B cell (primary cell): ENCODE measurements around the gene MTO1.

Experiments used
- EZH2 ChIP-seq: IDR thresholded peaks from 2 replicates; pipeline ENCODE4 v1.6.1; 2012; ENCODE audit warnings: borderline replicate concordance, low read depth, mild to moderate bottlenecking, moderate library complexity, low read length; ENCODE audit not compliant: insufficient read depth, poor library complexity, severe bottlenecking
- TF ChIP-seq, protein P1 (sequence below): fragments of 200-600 bp; IDR thresholded peaks from one replicate; pipeline ENCODE4 v1.8.0; 2022; ENCODE audit warnings: antibody characterized with exemption, mild to moderate bottlenecking

DNA sequence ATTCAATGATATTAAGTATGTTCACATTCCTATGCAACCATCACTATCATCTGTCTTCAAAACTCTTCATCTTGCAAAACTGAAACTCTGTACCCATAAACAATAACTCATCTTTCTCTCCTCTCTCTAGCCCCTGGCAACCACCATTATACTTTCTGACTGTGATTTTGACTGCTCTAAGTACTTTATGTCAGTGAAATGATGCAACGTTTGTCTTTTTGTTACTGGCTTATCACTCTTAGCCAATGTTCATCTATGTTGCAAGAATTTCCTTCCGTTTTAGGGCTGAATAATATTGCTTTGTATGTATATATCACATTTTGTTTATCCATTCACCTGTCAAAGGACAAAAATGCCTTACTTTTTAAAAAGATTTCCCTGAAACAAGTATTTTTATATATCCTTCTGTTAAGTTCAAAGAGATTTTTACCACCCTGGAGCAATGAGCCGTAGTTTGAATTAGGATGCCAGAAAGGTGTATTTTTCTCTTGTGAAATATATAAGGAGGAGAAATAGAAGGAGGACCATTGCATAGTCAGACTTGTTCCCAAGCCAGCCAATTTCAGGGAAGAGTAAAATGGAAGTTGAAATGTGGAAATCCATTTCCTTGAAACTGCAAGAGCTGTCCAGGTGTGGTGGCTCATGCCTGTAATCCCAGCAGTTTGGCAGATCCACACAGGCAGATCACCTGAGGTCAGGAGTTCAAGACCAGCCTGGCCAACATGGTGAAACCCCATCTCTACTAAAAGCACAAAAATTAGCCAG is 5.5 kb upstream of the MTO1 start:
- TF ChIP-seq, protein P1, sequence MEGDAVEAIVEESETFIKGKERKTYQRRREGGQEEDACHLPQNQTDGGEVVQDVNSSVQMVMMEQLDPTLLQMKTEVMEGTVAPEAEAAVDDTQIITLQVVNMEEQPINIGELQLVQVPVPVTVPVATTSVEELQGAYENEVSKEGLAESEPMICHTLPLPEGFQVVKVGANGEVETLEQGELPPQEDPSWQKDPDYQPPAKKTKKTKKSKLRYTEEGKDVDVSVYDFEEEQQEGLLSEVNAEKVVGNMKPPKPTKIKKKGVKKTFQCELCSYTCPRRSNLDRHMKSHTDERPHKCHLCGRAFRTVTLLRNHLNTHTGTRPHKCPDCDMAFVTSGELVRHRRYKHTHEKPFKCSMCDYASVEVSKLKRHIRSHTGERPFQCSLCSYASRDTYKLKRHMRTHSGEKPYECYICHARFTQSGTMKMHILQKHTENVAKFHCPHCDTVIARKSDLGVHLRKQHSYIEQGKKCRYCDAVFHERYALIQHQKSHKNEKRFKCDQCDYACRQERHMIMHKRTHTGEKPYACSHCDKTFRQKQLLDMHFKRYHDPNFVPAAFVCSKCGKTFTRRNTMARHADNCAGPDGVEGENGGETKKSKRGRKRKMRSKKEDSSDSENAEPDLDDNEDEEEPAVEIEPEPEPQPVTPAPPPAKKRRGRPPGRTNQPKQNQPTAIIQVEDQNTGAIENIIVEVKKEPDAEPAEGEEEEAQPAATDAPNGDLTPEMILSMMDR, result no peak
- no peak for TF ChIP-seq EZH2
